EL (cell line): ENCODE measurements around the gene C9orf153.
A peak's percentile ranks its signal among the peaks of the same experiment; 100 is the strongest.

ENCODE experiments used
- DNase-seq: peaks from one replicate; pipeline ENCODE4 v3.0.0-alpha.2; 2016

Gene C9orf153

DNA sequence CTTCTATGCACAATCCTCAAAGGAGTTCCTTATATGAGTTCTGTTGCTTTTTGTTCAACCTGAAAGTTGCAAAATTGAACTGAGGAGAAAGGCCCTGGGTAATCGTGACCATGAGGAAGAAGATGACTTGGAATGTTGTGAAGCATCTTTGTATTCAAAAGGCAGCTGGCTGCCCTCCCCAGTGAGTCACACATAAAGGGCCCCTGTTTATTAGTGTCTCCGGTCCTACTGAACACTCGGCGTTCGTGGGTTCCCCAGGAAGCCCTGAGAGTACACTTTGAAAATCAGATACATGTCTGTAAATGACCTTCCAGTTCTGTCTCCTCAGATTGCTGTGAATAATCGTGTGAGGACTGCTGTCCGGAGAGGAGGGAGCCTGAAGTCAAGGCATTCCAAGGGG lies 73.6 kb downstream of the C9orf153 start:
- DNase-seq = peak; percentile 20

DNA sequence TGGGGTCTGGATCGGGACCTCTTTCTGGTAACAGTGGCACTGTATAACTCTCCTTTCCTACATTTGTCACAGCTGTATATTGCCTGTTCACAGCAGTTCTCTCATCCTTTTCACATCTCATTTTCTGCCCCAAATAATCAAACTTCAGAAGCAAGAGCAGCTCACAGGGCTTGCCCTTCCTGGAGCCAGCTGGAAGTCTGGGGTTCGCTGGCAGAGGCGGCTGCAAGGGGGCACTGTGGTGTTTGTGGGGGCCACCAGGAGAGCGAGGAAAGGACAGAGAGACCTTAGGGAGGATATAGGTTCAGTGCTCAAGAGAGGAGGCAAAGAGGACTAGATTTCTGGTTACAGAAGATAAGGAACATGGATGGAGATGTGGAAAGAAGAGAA lies 75.3 kb downstream of the C9orf153 start:
- DNase-seq = no peak

DNA sequence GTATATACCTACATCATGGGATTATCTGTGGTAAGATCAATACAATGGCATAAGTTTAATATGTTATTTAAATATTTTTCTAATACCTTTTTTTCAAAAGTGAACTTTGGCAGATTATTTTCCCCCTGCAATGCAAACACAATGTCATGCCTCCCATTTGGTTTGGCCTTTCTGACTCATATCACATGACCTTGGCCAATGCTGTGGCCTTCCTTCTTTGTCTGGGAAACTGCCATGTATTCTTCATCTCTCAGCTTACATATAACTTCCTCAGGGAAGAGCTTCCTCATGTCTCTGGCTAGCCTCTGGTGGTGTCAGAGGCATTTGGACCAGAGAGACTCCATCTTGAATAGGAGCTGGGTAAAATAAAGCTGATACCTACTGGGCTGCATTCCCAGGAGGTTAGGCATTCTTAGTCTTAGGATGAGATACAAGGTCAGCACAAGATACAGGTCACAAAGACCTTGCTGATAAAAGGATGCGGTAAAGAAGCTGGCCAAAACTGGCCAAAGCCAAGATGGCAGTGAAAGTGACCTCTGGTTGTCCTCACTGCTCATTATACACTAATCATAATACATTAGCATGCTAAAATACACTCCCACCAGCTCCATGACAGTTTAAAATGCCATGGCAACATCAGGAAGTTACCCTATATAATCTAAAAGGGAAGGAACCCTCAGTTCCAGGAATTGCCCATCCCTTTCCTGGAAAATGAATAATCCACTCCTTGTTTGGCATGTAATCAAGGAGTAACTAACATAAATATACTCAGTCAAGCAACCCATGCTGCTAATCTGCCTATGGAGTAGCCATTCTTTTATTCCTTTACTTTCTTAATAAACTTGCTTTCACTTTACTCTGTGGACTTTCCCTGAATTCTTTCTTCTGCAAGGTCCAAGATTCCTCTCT lies 76.0 kb downstream of the C9orf153 start:
- DNase-seq = no peak

DNA sequence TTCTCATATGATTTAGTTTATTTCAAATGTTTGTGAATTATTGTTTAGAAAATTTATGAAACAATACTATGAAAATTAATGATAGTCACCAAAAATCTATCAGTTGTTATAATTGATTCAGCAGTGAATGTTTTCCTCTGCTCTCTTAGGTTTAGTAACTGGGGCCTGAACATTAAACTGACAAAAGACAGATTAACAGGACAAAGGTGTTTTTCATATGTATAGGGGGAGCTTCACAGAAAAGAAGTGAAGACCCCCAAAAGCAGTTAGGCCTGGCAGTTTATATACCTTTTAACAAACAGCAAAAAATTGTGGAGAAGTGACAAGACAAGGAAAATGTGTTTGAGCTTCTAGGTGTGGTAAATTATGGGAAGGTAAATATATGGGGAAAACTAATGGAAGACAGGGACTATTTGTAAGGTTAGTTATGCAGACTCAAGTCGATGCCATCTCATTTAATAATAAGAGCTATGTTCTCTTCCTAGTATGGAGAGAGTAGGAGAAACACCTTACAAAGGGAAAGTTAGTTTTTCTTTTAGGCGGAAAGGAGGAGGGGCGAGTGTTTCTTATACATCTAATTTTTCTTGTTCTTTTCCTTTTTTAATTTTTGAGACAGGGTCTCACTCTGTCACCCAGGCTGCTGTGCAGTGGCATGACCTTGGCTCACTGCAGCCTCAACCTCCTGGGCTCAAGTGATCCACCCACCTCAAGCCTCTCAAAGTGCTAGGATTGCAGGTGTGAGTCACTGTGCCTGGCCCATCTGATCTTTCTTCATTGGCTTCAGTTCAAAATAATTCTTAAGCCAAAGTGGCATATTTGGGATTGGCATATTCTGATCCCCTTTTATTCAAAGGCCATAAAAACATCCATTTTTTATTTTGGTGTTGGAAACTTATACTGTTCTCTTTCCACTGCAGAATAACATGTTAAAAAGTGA lies 77.8 kb downstream of the C9orf153 start:
- DNase-seq = no peak

DNA sequence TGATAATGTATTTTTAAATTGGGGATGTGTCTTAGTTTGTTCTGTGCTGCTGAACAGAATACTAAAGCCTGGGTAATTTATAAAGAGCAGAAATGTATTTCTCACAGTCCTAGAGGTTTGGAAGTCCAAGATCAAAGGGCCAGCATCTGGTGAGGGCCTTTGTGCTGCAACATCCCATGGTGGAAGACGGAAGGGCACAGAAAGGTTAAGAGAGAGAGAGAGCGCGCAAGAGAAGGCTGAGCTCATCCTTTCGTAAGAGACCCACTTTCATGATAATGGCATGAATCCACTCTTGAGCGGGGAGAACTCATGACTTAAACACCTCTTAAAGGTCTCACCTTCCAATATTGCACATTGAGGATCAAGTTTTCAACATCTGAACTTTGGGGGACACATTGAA lies 81.0 kb downstream of the C9orf153 start:
- no peak for DNase-seq

DNA sequence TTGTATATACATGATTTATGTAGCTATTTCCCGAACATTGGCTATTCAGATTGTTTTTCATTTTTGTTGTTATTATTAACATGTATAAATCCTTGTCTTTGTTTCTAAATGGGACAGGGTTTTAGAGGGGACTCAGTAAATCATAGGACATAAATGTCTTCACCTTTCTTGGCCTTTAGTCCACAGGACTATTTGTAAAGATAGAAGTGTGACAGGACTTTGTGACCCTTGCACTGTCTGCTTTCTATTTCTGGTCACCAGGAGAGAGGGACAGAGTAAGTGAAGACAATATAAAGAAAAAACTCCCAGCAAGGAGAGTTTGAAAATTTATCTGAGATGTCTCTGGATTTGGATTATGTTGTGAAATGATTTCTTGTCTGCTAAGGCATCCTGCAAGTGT lies 81.5 kb downstream of the C9orf153 start:
- DNase-seq = no peak

DNA sequence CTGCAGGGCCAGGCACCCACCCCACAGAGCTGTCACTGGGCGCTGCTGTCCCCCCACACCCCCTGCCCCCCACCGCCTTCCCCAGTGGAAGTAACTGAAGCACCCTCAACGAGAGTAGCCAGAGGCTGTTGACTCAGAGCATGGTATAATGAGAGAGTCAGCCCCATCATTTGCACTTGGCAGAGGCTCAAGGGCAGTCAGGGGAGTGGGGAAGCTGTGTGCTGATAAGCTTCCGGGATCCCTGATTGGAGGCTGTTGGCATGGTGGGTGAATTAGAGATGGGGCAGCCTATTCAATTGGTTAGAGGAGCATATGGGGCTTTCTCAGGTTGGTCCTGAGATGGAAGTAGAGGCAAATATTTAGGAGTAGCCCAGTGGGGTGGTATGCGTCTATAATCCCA lies 83.0 kb downstream of the C9orf153 start:
- DNase-seq = peak; percentile 57

DNA sequence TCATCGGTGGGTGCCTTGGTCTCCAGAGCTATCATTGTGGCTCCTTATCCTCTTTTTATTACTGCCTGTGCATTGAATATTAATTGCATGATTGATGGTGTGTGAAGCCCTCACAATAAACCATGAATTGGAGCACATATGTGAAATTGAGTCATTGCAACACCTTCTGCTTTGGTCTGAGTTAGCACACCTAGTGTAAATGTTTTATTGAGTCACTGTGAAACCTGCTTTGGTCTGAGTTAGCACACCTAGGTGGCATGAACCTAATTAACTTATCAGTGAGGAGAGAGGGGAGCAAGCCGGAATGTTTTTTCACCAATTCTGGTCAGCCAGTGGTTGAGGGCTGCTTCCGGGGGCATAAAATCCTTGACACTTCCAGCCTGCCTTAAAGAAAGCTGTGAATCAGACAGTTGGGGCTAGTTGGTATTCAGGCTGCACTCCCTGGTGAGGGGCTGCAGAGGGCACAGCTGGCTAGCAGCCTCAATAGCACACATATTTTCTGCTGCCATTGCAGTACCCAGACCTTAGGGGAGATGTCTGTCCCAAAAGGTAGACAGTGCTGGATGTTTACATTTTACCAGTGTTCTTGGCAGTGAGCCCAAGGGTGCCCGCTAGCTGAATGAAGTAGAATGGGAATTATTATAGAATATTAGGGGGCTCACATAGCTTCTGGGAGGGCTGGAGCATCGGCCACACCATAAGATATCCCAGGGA lies 83.6 kb downstream of the C9orf153 start:
- DNase-seq = no peak

DNA sequence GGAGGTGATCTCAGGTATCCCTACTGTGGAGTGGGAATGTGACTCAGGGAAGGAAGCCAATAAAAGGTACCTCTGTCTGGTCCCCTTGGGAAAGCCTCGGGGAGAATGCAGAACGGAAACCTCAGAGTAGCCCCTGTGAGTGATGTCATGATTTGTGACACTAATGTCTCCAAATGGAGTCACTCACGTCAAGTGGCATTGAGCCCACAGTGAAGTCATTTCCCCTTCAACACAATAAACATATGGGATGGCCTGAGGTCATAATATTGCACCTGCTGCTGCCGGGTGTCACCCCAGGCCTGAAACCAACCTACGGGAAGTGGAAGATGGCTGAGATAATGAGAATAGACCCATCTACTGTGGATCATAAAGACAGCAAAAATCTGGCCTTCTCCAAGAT lies 84.2 kb downstream of the C9orf153 start:
- no peak for DNase-seq
